K562 treated with DMSO at 1 percent for 4 hours (cell line): ENCODE results near the gene POFUT1. TPM values are rescaled to one million over a fixed set of nuclear protein-coding genes. Genes with fewer than 3 reads are reported as not detected.

Experiments
- total RNA-seq: library from RNA; unstranded; fragments of 300-600 nt; gene quantifications from 2 replicates; pipeline ENCODE4 v1.2.3, GENCODE V29; 2022; ENCODE audit not compliant: insufficient read depth

Gene POFUT1
- total RNA-seq, result 15.6 and 23.6 TPM in 2 replicates

GRCh38 chr20:32207626-32208498 lies at the start of gene POFUT1, which contains the start of gene PLAGL2:
Gene POFUT1, plus strand, starts transcription at chr20:32207880. Its CDS starts 62 bp downstream, at chr20:32207942.
Gene PLAGL2, minus strand, starts transcription at chr20:32207743. Its CDS starts 5,565 bp downstream, at chr20:32202178.

GRCh38 chr20:32277361-32278198 lies 69.9 kb downstream of the POFUT1 start, which contains the start of gene KIF3B:
Gene KIF3B, plus strand, starts transcription at chr20:32277651. Its CDS starts 32,127 bp downstream, at chr20:32309778.

Other genes starting within 250 kb of the POFUT1 start
- not detected in 2 replicates for gene XKR7, start 239.7 kb upstream of the POFUT1 start, total RNA-seq
- 0.73 TPM in 1 of 2 replicates, not detected in the other for gene CCM2L, start 197.4 kb upstream of the POFUT1 start, total RNA-seq
- gene HCK, start 155.6 kb upstream of the POFUT1 start, total RNA-seq, result 0.50 TPM in 1 of 2 replicates, not detected in the other
- 23.5 and 31.6 TPM in 2 replicates for gene TM9SF4, start 98.2 kb upstream of the POFUT1 start, total RNA-seq
- gene PLAGL2, start 137 bp upstream of the POFUT1 start, total RNA-seq, result 12.3 and 15.6 TPM in 2 replicates
- gene KIF3B, start 69.8 kb downstream of the POFUT1 start, total RNA-seq, result 4.8 and 6.6 TPM in 2 replicates
- gene ASXL1, start 150.5 kb downstream of the POFUT1 start, total RNA-seq, result 31.3 and 32.3 TPM in 2 replicates